HepG2 (cell line): ENCODE data around the gene FLG2. TPM values are rescaled to one million over a fixed set of nuclear protein-coding genes. Genes with fewer than 3 reads are reported as not detected.

ENCODE experiments used
- ATAC-seq: fragments of 200-7000 bp; cut with Tn5 transposase; 3 replicates; pipeline ENCODE4 v1.9.1; 2020; ENCODE audit warnings: mild to moderate bottlenecking, moderate library complexity
- BruUV-seq: library from RNA; stranded (reverse); fragments of 400-500 nt; replicated peaks from 2 replicates; lab custom pipeline; 2021; lab: Mats Ljungman, UMichigan
- CTCF ChIA-PET: fragments of 300-600 bp; formaldehyde crosslinking; extraction: SDS; loops from one replicate; lab custom pipeline; 2021; ENCODE audit warnings: low total read pairs, inconsistent platforms, low intra/inter-chr PET ratio; lab: Yijun Ruan, JAX
- POLR2A ChIA-PET: fragments of 350-600 bp; sonication (Branson Sonifier 250); formaldehyde crosslinking; loops from one replicate; lab custom pipeline; 2020; ENCODE audit warnings: antibody characterized with exemption, inconsistent platforms; lab: Yijun Ruan, JAX
- DNase-seq: peaks from one replicate; pipeline ENCODE4 v3.0.0-alpha.2; 2015; ENCODE audit warnings: low spot score
- FAIRE-seq: peaks from 3 replicates; lab custom pipeline; 2011; peaks lifted over from hg19 to GRCh38; lab: Jason Lieb, UNC
- H2AFZ ChIP-seq: one replicate; pipeline ENCODE4 v1.6.1; 2011; ENCODE audit warnings: low read length, inconsistent platforms
- H3K27ac ChIP-seq: fragments of 300-600 bp; 3 replicates; pipeline ENCODE4 v1.8.0; 2011; ENCODE audit warnings: mixed run types, mild to moderate bottlenecking, mixed read lengths, low read length, inconsistent platforms; ENCODE audit not compliant: insufficient read depth; ENCODE audit errors: extremely low read length
- H3K27me3 ChIP-seq, 2 experiments: fragments of 200-600 bp in 1 of 2; 2 replicates in 1 of 2; 3 replicates in 1 of 2; pipeline versions ENCODE4 v1.6.0 to v1.8.0; 2011; ENCODE audit warnings: low read length in 2 of 2, mild to moderate bottlenecking in 2 of 2, moderate library complexity in 2 of 2, inconsistent platforms in 1 of 2; ENCODE audit not compliant: insufficient read depth in 2 of 2, control insufficient read depth in 1 of 2
- H3K36me3 ChIP-seq, 2 experiments: fragments of 200-600 bp in 1 of 2; replicated peaks in 1 of 2; 2 replicates in 1 of 2; 3 replicates in 1 of 2; pipeline versions ENCODE4 v1.5.1 to v1.8.0; 2011; ENCODE audit warnings: low read length in 2 of 2, inconsistent platforms in 1 of 2; ENCODE audit not compliant: insufficient read depth in 2 of 2, control insufficient read depth in 1 of 2
- H3K4me1 ChIP-seq: 2 replicates; pipeline ENCODE4 v1.5.1; 2012; ENCODE audit warnings: low read length, inconsistent platforms; ENCODE audit not compliant: insufficient read depth
- H3K4me2 ChIP-seq: 2 replicates; pipeline ENCODE4 v1.6.0; 2011; ENCODE audit warnings: low read depth, low read length, inconsistent platforms
- H3K4me3 ChIP-seq, 3 experiments: fragments of 200-600 bp in 1 of 3; sonication (generic), shearing (Covaris generic) in 1 of 3; replicated peaks in 1 of 3; 2 replicates each; pipeline ENCODE4 v1.5.1; 2011 to 2016; ENCODE audit warnings: low read length in 3 of 3, inconsistent platforms in 2 of 3, low read depth in 2 of 3, mild to moderate bottlenecking in 2 of 3, control low read depth in 1 of 3, mixed read lengths in 1 of 3; ENCODE audit not compliant: insufficient read depth in 1 of 3
- H3K79me2 ChIP-seq: one replicate; pipeline ENCODE4 v1.6.1; 2011; ENCODE audit warnings: low read length, inconsistent platforms; ENCODE audit not compliant: insufficient read depth
- H3K9ac ChIP-seq: 2 replicates; pipeline ENCODE4 v1.6.0; 2011; ENCODE audit warnings: mild to moderate bottlenecking, low read depth, low read length, inconsistent platforms; ENCODE audit not compliant: insufficient read depth
- H3K9me3 ChIP-seq: 2 replicates; pipeline ENCODE4 v1.5.1; 2012; ENCODE audit warnings: mild to moderate bottlenecking, low read length
- H4K20me1 ChIP-seq: 2 replicates; pipeline ENCODE4 v1.6.0; 2011; ENCODE audit warnings: inconsistent platforms, mild to moderate bottlenecking, low read length, moderate library complexity; ENCODE audit not compliant: insufficient read depth
- CC2D1A ChIP-seq: sonication (generic); formaldehyde crosslinking; IDR thresholded peaks from 2 replicates; pipeline ENCODE4 v1.8.1; 2023; ENCODE audit warnings: mild to moderate bottlenecking, missing genetic modification reagents
- CEBPZ ChIP-seq: IDR thresholded peaks from 2 replicates; pipeline ENCODE4 v1.6.1; 2012; ENCODE audit warnings: low read length, improper control_type of control experiment
- DNMT1 ChIP-seq: sonication (generic); formaldehyde crosslinking; IDR thresholded peaks from 2 replicates; pipeline ENCODE4 v1.5.1; 2020; ENCODE audit warnings: mild to moderate bottlenecking, missing genetic modification reagents
- KDM4B ChIP-seq: sonication (generic); formaldehyde crosslinking; IDR thresholded peaks from 2 replicates; pipeline ENCODE4 v1.4.0; 2020; ENCODE audit warnings: missing genetic modification reagents
- NFKBIZ ChIP-seq: IDR thresholded peaks from 2 replicates; pipeline ENCODE4 v1.6.1; 2018; ENCODE audit warnings: missing genetic modification reagents, missing compliant biosample characterization
- TCF7 ChIP-seq: sonication (generic); IDR thresholded peaks from 2 replicates; pipeline ENCODE4 v1.6.1; 2016; ENCODE audit warnings: antibody characterized with exemption, low read depth
- USF2 ChIP-seq, 2 experiments: sonication (generic) in 1 of 2; formaldehyde crosslinking in 1 of 2; IDR thresholded peaks; 2 replicates each; pipeline versions ENCODE4 v1.5.1 to v1.6.1; 2011 to 2020; ENCODE audit warnings: borderline replicate concordance in 1 of 2, low read depth in 1 of 2, low read length in 1 of 2, mild to moderate bottlenecking in 1 of 2, missing genetic modification reagents in 1 of 2, moderate library complexity in 1 of 2
- ZBTB43 ChIP-seq: sonication (generic); formaldehyde crosslinking; conservative IDR thresholded peaks from 2 replicates; pipeline ENCODE4 v1.4.0; 2020; ENCODE audit warnings: missing genetic modification reagents
- ZNF180 ChIP-seq: sonication (generic); formaldehyde crosslinking; IDR thresholded peaks from 2 replicates; pipeline ENCODE4 v1.4.0; 2020; ENCODE audit warnings: low read depth, missing genetic modification reagents, borderline replicate concordance
- ZNF20 ChIP-seq: sonication (generic); formaldehyde crosslinking; IDR thresholded peaks from 2 replicates; pipeline ENCODE4 v1.4.0; 2020; ENCODE audit warnings: mild to moderate bottlenecking, moderate library complexity, missing genetic modification reagents
- ZNF660 ChIP-seq: sonication (generic); formaldehyde crosslinking; IDR thresholded peaks from 2 replicates; pipeline ENCODE4 v1.5.1; 2020; ENCODE audit warnings: mild to moderate bottlenecking, low read depth, missing genetic modification reagents, borderline replicate concordance
- ZNF747 ChIP-seq: sonication (generic); formaldehyde crosslinking; IDR thresholded peaks from 2 replicates; pipeline ENCODE4 v1.8.1; 2023; ENCODE audit warnings: missing genetic modification reagents, mild to moderate bottlenecking, borderline replicate concordance
- WGBS: methylation state at CpG from one replicate; pipeline ENCODE4 v1.1.6; 2017; ENCODE audit warnings: low lambda C conversion rate; 5-methylcytosine and 5-hydroxymethylcytosine counted together
- in situ Hi-C: cut with HindIII; loops from 2 replicates; pipeline ENCODE4 v1.10.0; 2017; ENCODE audit warnings: low pct_unique_long_range_greater_than_20kb; ENCODE audit not compliant: extremely low pct_ligation_motif_present
- intact Hi-C: fragments of 100-400 bp; cut with micrococcal nuclease; formaldehyde crosslinking; loops from one replicate; pipeline ENCODE4 v1.10.0; 2022; ENCODE audit not compliant: unreplicated experiment
- polyA plus RNA-seq, 8 experiments: library from polyadenylated mRNA; depleted of rRNA in 3 of 8; stranded (reverse) in 7 of 8; unstranded in 1 of 8; fragments of >200 nt; fragmentation: Illumina TruSeq in 4 of 8; extraction: Trizol in 4 of 8; gene quantifications; 2 replicates each; pipeline versions ENCODE4 v1.2.1 to v1.2.3, GENCODE V29; 2011 to 2016; ENCODE audit warnings: low read depth in 4 of 8, missing spikeins in 1 of 8, mixed read lengths in 1 of 8; ENCODE audit not compliant: insufficient read depth in 1 of 8
- total RNA-seq, 5 experiments: library from RNA; depleted of rRNA; stranded (reverse); fragments of >200 nt; fragmentation: Illumina TruSeq; extraction: Trizol; gene quantifications; 2 replicates each; pipeline ENCODE4 v1.2.3, GENCODE V29; 2016; ENCODE audit warnings: low read depth in 1 of 5

FLG2 gene
- total and polyA plus RNA-seq, 2 of the 13 experiments (the other 11 are each of a cell fraction or from before 2014, with no cell fraction given), result not detected

- 0% methylated on average over 1 of the region's 3 CpGs for WGBS
- in situ Hi-C loops (no loop called here), intact Hi-C loops (no loop called here)
- no peak for DNase-seq
- H3K79me2 ChIP-seq, result no peaks in the 10 kb centered on the region
- H3K4me1 ChIP-seq, result no peaks in the 10 kb centered on the region
- TF ChIP-seq ZBTB43 (CRISPR knock-in tag), result no peak
- TF ChIP-seq ZNF20 (CRISPR knock-in tag), result no peak
- no peak for TF ChIP-seq ZNF747
- no peak for TF ChIP-seq ZNF180
- no peak for TF ChIP-seq KDM4B (CRISPR knock-in tag)
- POLR2A ChIA-PET, result no interaction called here
- no peak overlapping the region for H3K9ac ChIP-seq
- ATAC-seq, result no peak
- no peaks in the 10 kb centered on the region for H3K36me3 ChIP-seq
- FAIRE-seq, result no peak
- H3K4me3 ChIP-seq, result no peak overlapping the region
- BruUV-seq, result no TSS peak
- no peak overlapping the region for H3K4me2 ChIP-seq
- no peaks in the 10 kb centered on the region for H4K20me1 ChIP-seq
- H3K9me3 ChIP-seq, result peaks cover 3% of the 10 kb centered on the region; the same call in 1 of the 2 replicates
- H3K27me3 ChIP-seq, result peaks cover 0 to 3% of the 10 kb centered on the region in 2 experiments; a peak in 1 of 5 replicates
- CTCF ChIA-PET, result no interaction called here
- no peak overlapping the region for H2AFZ ChIP-seq
- H3K27ac ChIP-seq, result no peak overlapping the region
These were observed 14.6 kb upstream of the FLG2 start for GRCh38 chr1:152374451-152374850.

- BruUV-seq, result no TSS peak
- in situ Hi-C loops, result no loop called here
- no peak for FAIRE-seq
- TF ChIP-seq CEBPZ (no peak), DNMT1 (CRISPR knock-in tag) (no peak), CC2D1A (CRISPR knock-in tag) (no peak), TCF7 (no peak), NFKBIZ (CRISPR knock-in tag) (no peak), ZNF660 (CRISPR knock-in tag) (no peak), USF2 (IDR thresholded peaks at IDR 0.05; ENCODE audit: low read depth, low read length) (no peak), USF2 (CRISPR knock-in tag; IDR thresholded peaks at IDR 0.05; ENCODE audit: borderline replicate concordance) (no peak)
These were observed 12.9 kb upstream of the FLG2 start for GRCh38 chr1:152372672-152373071.

More at GRCh38 chr1:152372672-152373071, 12.9 kb upstream of the FLG2 start:
- H3K27me3 ChIP-seq, result no peaks in the 10 kb centered on the region
- H3K4me3 ChIP-seq, result no peak overlapping the region
- H4K20me1 ChIP-seq, result no peaks in the 10 kb centered on the region
- no peaks in the 10 kb centered on the region for H3K79me2 ChIP-seq
- DNase-seq (no peak), ATAC-seq (no peak)
- H3K9me3 ChIP-seq, result peaks cover 6% of the 10 kb centered on the region; the same call in 1 of the 2 replicates
- WGBS, result 13% methylated on average over 1 of the region's 1 CpG
- H3K4me1 ChIP-seq, result no peaks in the 10 kb centered on the region
- H3K9ac ChIP-seq, result no peak overlapping the region
- no peaks in the 10 kb centered on the region for H3K36me3 ChIP-seq
- ChIA-PET CTCF (no interaction called here), POLR2A (no interaction called here)
- intact Hi-C loops, result no loop called here
- no peak overlapping the region for H3K4me2 ChIP-seq
- H2AFZ ChIP-seq, result no peak overlapping the region
- H3K27ac ChIP-seq, result no peak overlapping the region
